Caco-2 (cell line): ENCODE data around the gene SLC28A1. TPM values are rescaled to one million over a fixed set of nuclear protein-coding genes. Genes with fewer than 3 reads are reported as not detected.

Experiments
- BruUV-seq: library from RNA; stranded (reverse); fragments of 400-500 nt; replicated peaks from 2 replicates; lab custom pipeline; 2021; lab: Mats Ljungman, UMichigan
- CTCF ChIA-PET: fragments of 300-600 bp; sonication (Branson Sonifier 250); formaldehyde crosslinking; loops from one replicate; lab custom pipeline; 2022; ENCODE audit warnings: antibody characterized with exemption; lab: Charles Lee
- POLR2A ChIA-PET: fragments of 300-600 bp; sonication (Branson Sonifier 250); formaldehyde crosslinking; loops from one replicate; lab custom pipeline; 2022; ENCODE audit warnings: antibody characterized with exemption; lab: Charles Lee
- DNase-seq, 2 experiments: peaks; one replicate each; pipeline versions ENCODE4 v3.0.0 to v3.0.0-alpha.2; 2020 to 2022
- H3K27me3 ChIP-seq: replicated peaks from 2 replicates; pipeline ENCODE4 v1.6.0; 2011; ENCODE audit warnings: low read length; ENCODE audit not compliant: control insufficient read depth, insufficient read depth
- H3K36me3 ChIP-seq: 2 replicates; pipeline ENCODE4 v1.5.1; 2011; ENCODE audit warnings: low read length; ENCODE audit not compliant: control insufficient read depth, insufficient read depth
- H3K4me1 ChIP-seq: fragments of 250-450 bp; sonication (Bioruptor Pico); 2 replicates; pipeline ENCODE4 v1.5.1; 2020; ENCODE audit warnings: mild to moderate bottlenecking
- H3K4me3 ChIP-seq: 2 replicates; pipeline ENCODE4 v1.5.1; 2011; ENCODE audit warnings: low read depth, mild to moderate bottlenecking, control low read depth, low read length
- H3K9me3 ChIP-seq: fragments of 250-450 bp; sonication (Bioruptor Pico); 2 replicates; pipeline ENCODE4 v1.5.1; 2020; ENCODE audit warnings: mild to moderate bottlenecking, moderate library complexity
- H3K27ac Mint-ChIP-seq: one replicate; pipeline ENCODE4 v1.8.0; 2022; ENCODE audit warnings: mixed read lengths; ENCODE audit not compliant: unreplicated experiment
- H3K27me3 Mint-ChIP-seq: one replicate; pipeline ENCODE4 v1.8.0; 2022; ENCODE audit warnings: mixed read lengths; ENCODE audit not compliant: insufficient read depth, unreplicated experiment
- H3K36me3 Mint-ChIP-seq: one replicate; pipeline ENCODE4 v1.8.0; 2022; ENCODE audit warnings: mild to moderate bottlenecking, mixed read lengths; ENCODE audit not compliant: insufficient read depth, unreplicated experiment
- H3K4me1 Mint-ChIP-seq: one replicate; pipeline ENCODE4 v1.8.0; 2022; ENCODE audit warnings: low read depth, mixed read lengths; ENCODE audit not compliant: unreplicated experiment
- H3K4me3 Mint-ChIP-seq: one replicate; pipeline ENCODE4 v1.8.0; 2022; ENCODE audit warnings: mild to moderate bottlenecking, moderate library complexity, mixed read lengths; ENCODE audit not compliant: unreplicated experiment
- H3K9me3 Mint-ChIP-seq: one replicate; pipeline ENCODE4 v1.8.0; 2022; ENCODE audit warnings: mixed read lengths; ENCODE audit not compliant: unreplicated experiment
- CTCF ChIP-seq, 2 experiments: fragments of 200-600 bp in 1 of 2; IDR thresholded peaks; 1 replicate in 1 of 2; 2 replicates in 1 of 2; pipeline versions ENCODE4 v1.5.1 to v1.8.0; 2011 to 2022; ENCODE audit warnings: antibody characterized with exemption in 1 of 2, control low read depth in 1 of 2, inconsistent platforms in 1 of 2, low read depth in 1 of 2, low read length in 1 of 2, mild to moderate bottlenecking in 1 of 2, moderate library complexity in 1 of 2; ENCODE audit not compliant: insufficient read depth in 1 of 2, severe bottlenecking in 1 of 2, unreplicated experiment in 1 of 2
- intact Hi-C: fragments of 100-400 bp; cut with micrococcal nuclease; formaldehyde crosslinking; loops from one replicate; pipeline ENCODE4 v1.10.0; 2022; ENCODE audit not compliant: unreplicated experiment
- total RNA-seq: library from RNA; stranded (reverse); gene quantifications from 2 replicates; pipeline ENCODE4 v1.2.3, GENCODE V29; 2022

SLC28A1 gene
- total RNA-seq, 1 experiment from 2014 or later, result not detected

DNA sequence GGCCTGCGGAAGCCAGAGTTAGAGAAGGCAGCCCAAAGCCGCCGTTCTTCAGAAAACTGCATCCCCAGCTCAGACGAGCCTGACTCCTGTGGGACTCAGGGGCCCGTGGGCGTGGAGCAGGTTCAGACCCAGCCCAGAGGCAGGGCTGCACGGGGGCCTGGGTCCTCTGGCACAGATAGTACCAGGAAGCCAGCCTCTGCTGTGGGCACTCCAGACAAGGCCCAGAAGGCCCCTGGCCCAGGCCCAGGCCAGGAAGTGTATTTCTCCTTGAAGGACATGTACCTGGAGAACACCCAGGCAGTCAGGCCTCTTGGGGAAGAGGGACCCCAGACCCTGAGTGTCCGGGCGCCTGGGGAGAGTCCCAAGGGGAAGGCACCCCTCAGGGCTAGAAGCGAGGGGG, 44.2 kb upstream of the SLC28A1 start:
- Histone ChIP-seq H3K36me3 (no peaks in the 10 kb centered on the region), H3K4me1 (no peaks in the 10 kb centered on the region), H3K9me3 (no peaks in the 10 kb centered on the region), H3K4me3 (no peak overlapping the region), H3K27me3 (no peaks in the 10 kb centered on the region; the same call in 1 of the 2 replicates)
- no peaks in the 10 kb centered on the region for H3K9me3 Mint-ChIP-seq
- no peaks in the 10 kb centered on the region for H3K36me3 Mint-ChIP-seq
- no peak for DNase-seq
- H3K27me3 Mint-ChIP-seq, result peaks cover 5% of the 10 kb centered on the region
- CTCF ChIA-PET, result no interaction called here
- POLR2A ChIA-PET, result no interaction called here
- no TSS peak for BruUV-seq
- intact Hi-C loops, result no loop called here
- H3K4me3 Mint-ChIP-seq, result no peak overlapping the region
- no peak for TF ChIP-seq CTCF (IDR thresholded peaks at IDR 0.05; ENCODE audit: insufficient read depth in 1 of 2, low read depth in 1 of 2, low read length in 1 of 2, severe bottlenecking in 1 of 2, unreplicated experiment in 1 of 2)
- H3K4me1 Mint-ChIP-seq, result no peaks in the 10 kb centered on the region
- no peak overlapping the region for H3K27ac Mint-ChIP-seq

DNA sequence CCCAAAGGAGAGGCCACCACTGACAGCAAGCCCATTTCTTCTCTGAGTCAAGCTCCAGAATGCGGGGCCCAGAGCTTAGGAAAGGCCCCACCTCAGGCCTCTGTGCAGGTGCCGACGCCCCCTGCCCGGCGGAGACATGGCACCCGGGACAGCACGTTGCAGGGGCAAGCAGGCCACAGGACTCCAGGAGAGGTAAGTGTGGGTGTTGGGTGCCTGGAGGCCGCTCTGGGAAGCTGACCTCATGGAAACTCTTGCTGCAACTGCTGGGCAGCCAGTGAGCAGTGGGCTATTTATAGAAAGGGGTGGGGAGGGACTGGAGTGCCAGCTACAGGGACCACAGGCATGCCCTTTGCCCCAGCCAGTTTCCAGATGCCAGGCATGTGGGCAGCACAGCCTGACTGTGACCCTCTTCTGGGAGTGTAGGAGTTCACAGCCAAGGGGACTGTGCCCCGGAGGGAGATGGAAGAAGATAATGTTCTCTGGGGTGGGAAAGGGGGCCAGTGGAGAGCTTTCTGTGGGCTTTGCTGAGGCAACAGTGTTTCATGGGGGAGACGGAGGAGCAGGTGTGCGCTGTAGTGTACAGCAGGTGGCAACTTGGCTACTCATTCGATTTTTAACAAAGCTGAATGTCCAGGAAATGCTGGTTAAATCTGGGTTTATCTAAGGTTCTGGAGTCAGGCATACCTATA, 43.6 kb upstream of the SLC28A1 start:
- CTCF ChIA-PET, result interaction anchor here (0.6 kb wide), 1 partner anchor 89 kb away, joined by 3 read pairs; no protein-coding TSS in a partner anchor
- POLR2A ChIA-PET, result no interaction called here
- Histone ChIP-seq H3K4me1 (no peaks in the 10 kb centered on the region), H3K36me3 (no peaks in the 10 kb centered on the region), H3K9me3 (peaks cover under 1% of the 10 kb centered on the region; the same call in 1 of the 2 replicates), H3K27me3 (no peaks in the 10 kb centered on the region; the same call in 1 of the 2 replicates), H3K4me3 (no peak overlapping the region)
- no peak for TF ChIP-seq CTCF (IDR thresholded peaks at IDR 0.05; ENCODE audit: insufficient read depth in 1 of 2, low read depth in 1 of 2, low read length in 1 of 2, severe bottlenecking in 1 of 2, unreplicated experiment in 1 of 2)
- H3K4me3 Mint-ChIP-seq, result no peak overlapping the region
- H3K27me3 Mint-ChIP-seq, result peaks cover 5% of the 10 kb centered on the region
- DNase-seq, result no peak
- no peaks in the 10 kb centered on the region for H3K36me3 Mint-ChIP-seq
- H3K27ac Mint-ChIP-seq, result no peak overlapping the region
- H3K9me3 Mint-ChIP-seq, result peaks cover 1% of the 10 kb centered on the region
- no peaks in the 10 kb centered on the region for H3K4me1 Mint-ChIP-seq
- BruUV-seq, result no TSS peak
- intact Hi-C loops, result no loop called here

DNA sequence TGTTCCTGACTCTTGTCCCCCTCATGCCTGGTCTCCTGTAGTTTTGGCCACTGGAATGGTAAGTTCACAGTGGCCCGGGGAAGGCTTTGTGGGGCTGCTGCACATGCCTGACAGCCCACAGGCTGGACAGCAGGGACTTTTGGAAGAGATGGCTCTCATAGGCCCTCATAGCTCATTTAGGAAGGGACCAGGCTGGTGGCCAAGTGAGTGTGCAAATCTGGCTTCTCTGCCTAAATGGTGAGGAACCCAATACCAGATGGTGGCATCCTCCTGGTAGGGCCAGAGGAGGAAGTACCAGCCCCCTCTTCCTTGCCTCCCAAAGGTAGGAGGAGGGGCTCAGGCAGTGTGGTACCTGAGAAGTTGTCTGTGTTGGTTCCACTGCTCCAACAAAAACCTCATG, 41.7 kb upstream of the SLC28A1 start:
- Mint-ChIP-seq H3K4me1 (no peaks in the 10 kb centered on the region), H3K4me3 (no peak overlapping the region), H3K36me3 (no peaks in the 10 kb centered on the region), H3K27me3 (no peaks in the 10 kb centered on the region), H3K27ac (no peak overlapping the region), H3K9me3 (peaks cover 17% of the 10 kb centered on the region)
- DNase-seq, result no peak
- no TSS peak for BruUV-seq
- H3K4me3 ChIP-seq, result no peak overlapping the region
- no peaks in the 10 kb centered on the region for H3K27me3 ChIP-seq
- TF ChIP-seq CTCF (IDR thresholded peaks at IDR 0.05; ENCODE audit: insufficient read depth in 1 of 2, low read depth in 1 of 2, low read length in 1 of 2, severe bottlenecking in 1 of 2, unreplicated experiment in 1 of 2), result no peak
- POLR2A ChIA-PET, result no interaction called here
- intact Hi-C loops, result no loop called here
- CTCF ChIA-PET, result no interaction called here
- H3K4me1 ChIP-seq, result no peaks in the 10 kb centered on the region
- H3K36me3 ChIP-seq, result no peaks in the 10 kb centered on the region
- H3K9me3 ChIP-seq, result peaks cover 19% of the 10 kb centered on the region
